Gastrocnemius medialis (tissue), 4 donors: ENCODE data around the gene HACD2.

ENCODE experiments used
- POLR2A ChIP-seq, 2 donors: fragments of 450-650 bp; IDR thresholded peaks; one replicate each; pipeline ENCODE4 v1.6.1; 2017; ENCODE audit warnings: antibody characterized with exemption in 2 of 2, mild to moderate bottlenecking in 2 of 2, moderate library complexity in 2 of 2
- TF ChIP-seq, protein P1 (sequence below), 5 experiments: fragments of 450-650 bp in 3 of 5; fragments of 200-600 bp in 2 of 5; sonication (generic) in 2 of 5; IDR thresholded peaks in 4 of 5; conservative IDR thresholded peaks in 1 of 5; 1 replicate in 4 of 5; 2 replicates in 1 of 5; pipeline ENCODE4 v1.5.1; 2016 to 2019; ENCODE audit warnings: antibody characterized with exemption in 5 of 5, mild to moderate bottlenecking in 3 of 5, moderate library complexity in 3 of 5

- TF ChIP-seq, protein P1, sequence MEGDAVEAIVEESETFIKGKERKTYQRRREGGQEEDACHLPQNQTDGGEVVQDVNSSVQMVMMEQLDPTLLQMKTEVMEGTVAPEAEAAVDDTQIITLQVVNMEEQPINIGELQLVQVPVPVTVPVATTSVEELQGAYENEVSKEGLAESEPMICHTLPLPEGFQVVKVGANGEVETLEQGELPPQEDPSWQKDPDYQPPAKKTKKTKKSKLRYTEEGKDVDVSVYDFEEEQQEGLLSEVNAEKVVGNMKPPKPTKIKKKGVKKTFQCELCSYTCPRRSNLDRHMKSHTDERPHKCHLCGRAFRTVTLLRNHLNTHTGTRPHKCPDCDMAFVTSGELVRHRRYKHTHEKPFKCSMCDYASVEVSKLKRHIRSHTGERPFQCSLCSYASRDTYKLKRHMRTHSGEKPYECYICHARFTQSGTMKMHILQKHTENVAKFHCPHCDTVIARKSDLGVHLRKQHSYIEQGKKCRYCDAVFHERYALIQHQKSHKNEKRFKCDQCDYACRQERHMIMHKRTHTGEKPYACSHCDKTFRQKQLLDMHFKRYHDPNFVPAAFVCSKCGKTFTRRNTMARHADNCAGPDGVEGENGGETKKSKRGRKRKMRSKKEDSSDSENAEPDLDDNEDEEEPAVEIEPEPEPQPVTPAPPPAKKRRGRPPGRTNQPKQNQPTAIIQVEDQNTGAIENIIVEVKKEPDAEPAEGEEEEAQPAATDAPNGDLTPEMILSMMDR (IDR thresholded peaks at IDR 0.05 in 4 of 5, conservative IDR thresholded peaks at IDR 0.05 in 1 of 5), result no peak
- no peak for TF ChIP-seq POLR2A (IDR thresholded peaks at IDR 0.05)
Observed at GRCh38 chr3:123480428-123480827, 104.4 kb downstream of the HACD2 start.
